Cardiac muscle cell (in vitro differentiated cells and primary cell): ENCODE data around the gene OPRL1. TPM values are rescaled to one million over a fixed set of nuclear protein-coding genes. Genes with fewer than 3 reads are reported as not detected.

ENCODE experiments used
- DNase-seq, 2 donors: peaks; one replicate each; pipeline versions ENCODE4 v3.0.0 to v3.0.0-alpha.2; 2010 to 2017; ENCODE audit warnings: low read depth in 1 of 2, low spot score in 1 of 2
- H3K27ac ChIP-seq: fragments of 200-600 bp; sonication (generic); 2 replicates; pipeline ENCODE4 v1.5.1; 2016
- H3K27me3 ChIP-seq: fragments of 200-600 bp; sonication (generic); 2 replicates; pipeline ENCODE4 v1.6.0; 2016; ENCODE audit warnings: control low read depth
- H3K36me3 ChIP-seq: fragments of 200-600 bp; sonication (generic); 2 replicates; pipeline ENCODE4 v1.5.1; 2016; ENCODE audit warnings: control low read depth
- H3K4me1 ChIP-seq: fragments of 200-600 bp; sonication (generic); 2 replicates; pipeline ENCODE4 v1.8.1; 2017; ENCODE audit warnings: low read depth, mild to moderate bottlenecking, mixed run types
- H3K4me3 ChIP-seq: fragments of 200-600 bp; sonication (generic); 2 replicates; pipeline ENCODE4 v1.5.1; 2016; ENCODE audit warnings: mild to moderate bottlenecking
- H3K9me3 ChIP-seq: fragments of 200-600 bp; sonication (generic); 2 replicates; pipeline ENCODE4 v1.5.1; 2017; ENCODE audit warnings: low read depth, mild to moderate bottlenecking, control low read depth
- CTCF ChIP-seq: IDR thresholded peaks from 2 replicates; pipeline ENCODE4 v1.5.1; 2012; ENCODE audit warnings: low read depth, mild to moderate bottlenecking, low read length
- polyA plus RNA-seq: library from polyadenylated mRNA; unstranded; fragments of >200 nt; fragmentation: Nextera tagmentation; extraction: Ambion mirVana; gene quantifications from 2 replicates; pipeline ENCODE4 v1.2.1, GENCODE V29; 2016
- total RNA-seq: library from RNA; depleted of rRNA; stranded (reverse); fragments of >200 nt; gene quantifications from 2 replicates; pipeline ENCODE4 v1.2.3, GENCODE V29; 2016

The OPRL1 gene
- total and polyA plus RNA-seq, 2 experiments from 2014 or later: 2.1 to 9.6 TPM

- no peak for DNase-seq
- no peak overlapping the region for H3K4me3 ChIP-seq
Measured at GRCh38 chr20:64137598-64138031, 57.7 kb downstream of the OPRL1 start.

GRCh38 chr20:64138276-64138815 is 58.5 kb downstream of the OPRL1 start:
- Histone ChIP-seq H3K27ac (no peak overlapping the region), H3K27me3 (no peaks in the 10 kb centered on the region), H3K36me3 (no peaks in the 10 kb centered on the region), H3K9me3 (no peaks in the 10 kb centered on the region), H3K4me3 (no peak overlapping the region), H3K4me1 (no peaks in the 10 kb centered on the region)
- no peak for TF ChIP-seq CTCF
- no peak for DNase-seq

More at GRCh38 chr20:64137598-64138031, 57.7 kb downstream of the OPRL1 start:
- no peak for TF ChIP-seq CTCF
- Histone ChIP-seq H3K4me1 (no peaks in the 10 kb centered on the region), H3K27ac (no peak overlapping the region), H3K27me3 (no peaks in the 10 kb centered on the region), H3K9me3 (no peaks in the 10 kb centered on the region), H3K36me3 (no peaks in the 10 kb centered on the region)

- H3K9me3 ChIP-seq: no peaks in the 10 kb centered on the region
- H3K27ac ChIP-seq: no peak overlapping the region
- no peaks in the 10 kb centered on the region for H3K4me1 ChIP-seq
- no peak overlapping the region for H3K4me3 ChIP-seq
- no peaks in the 10 kb centered on the region for H3K36me3 ChIP-seq
- no peaks in the 10 kb centered on the region for H3K27me3 ChIP-seq
- TF ChIP-seq CTCF: no peak
- DNase-seq: no peak
Measured at GRCh38 chr20:64139199-64140060, 59.5 kb downstream of the OPRL1 start.

- no peak for TF ChIP-seq CTCF
- no peaks in the 10 kb centered on the region for H3K27me3 ChIP-seq
- no peaks in the 10 kb centered on the region for H3K4me1 ChIP-seq
- no peak for DNase-seq
- H3K36me3 ChIP-seq: no peaks in the 10 kb centered on the region
- H3K27ac ChIP-seq: no peak overlapping the region
- H3K4me3 ChIP-seq: no peak overlapping the region
- H3K9me3 ChIP-seq: no peaks in the 10 kb centered on the region
Measured at GRCh38 chr20:64140061-64140931, 60.4 kb downstream of the OPRL1 start.

- no peak overlapping the region for H3K27ac ChIP-seq
- H3K9me3 ChIP-seq: no peaks in the 10 kb centered on the region
- no peaks in the 10 kb centered on the region for H3K4me1 ChIP-seq
- no peak for TF ChIP-seq CTCF
- no peak for DNase-seq
- H3K4me3 ChIP-seq: no peak overlapping the region
- H3K27me3 ChIP-seq: no peaks in the 10 kb centered on the region
- no peaks in the 10 kb centered on the region for H3K36me3 ChIP-seq
Measured at GRCh38 chr20:64140956-64141355, 61.1 kb downstream of the OPRL1 start.
